ENCODE results near the gene NHLRC2.

The NHLRC2 gene

GRCh38 chr10:113959383-113959760 lies 104.9 kb downstream of the NHLRC2 start:
- Histone ChIP-seq H3K36me3 (ENCODE audit: insufficient read depth, low read length) (no peaks in the 10 kb centered on the region), H3K4me3 (ENCODE audit: low read depth, low read length, poor library complexity, severe bottlenecking) (no peak overlapping the region), H3F3A (ENCODE audit: insufficient read depth, low read length) (no peaks in the 10 kb centered on the region; the same call in none of the 2 replicates), H3K9ac (ENCODE audit: low read length) (no peak overlapping the region; the same call in 1 of the 2 replicates), H2AFZ (ENCODE audit: low read length) (no peak overlapping the region), H3K79me2 (ENCODE audit: insufficient read depth, low read length) (no peaks in the 10 kb centered on the region), H3K27me3 (ENCODE audit: insufficient read depth, low read length) (no peaks in the 10 kb centered on the region), H3K4me2 (ENCODE audit: low read length) (peak overlapping the region; percentile 54; the same call in 1 of the 2 replicates), H3K9me2 (ENCODE audit: low read depth, low read length) (no peaks in the 10 kb centered on the region), H4K20me1 (ENCODE audit: insufficient read depth, low read length) (no peaks in the 10 kb centered on the region), H3K9me3 (ENCODE audit: low read length) (no peaks in the 10 kb centered on the region), H3K27ac (ENCODE audit: low read depth, low read length, poor library complexity, severe bottlenecking) (peak overlapping the region; percentile 90), H3K4me1 (ENCODE audit: insufficient read depth, low read length, severe bottlenecking) (peaks cover 41% of the 10 kb centered on the region)
- no peak for TF ChIP-seq EZH2 (IDR thresholded peaks at IDR 0.05; ENCODE audit: borderline replicate concordance, low read length)
- no peak for TF ChIP-seq CTCF (IDR thresholded peaks at IDR 0.05; ENCODE audit: low read length)

GRCh38 chr10:113960617-113961181 lies 106.2 kb downstream of the NHLRC2 start:
- Histone ChIP-seq H3K4me1 (ENCODE audit: insufficient read depth, low read length, severe bottlenecking) (peaks cover 52% of the 10 kb centered on the region), H3K79me2 (ENCODE audit: insufficient read depth, low read length) (no peaks in the 10 kb centered on the region), H3K36me3 (ENCODE audit: insufficient read depth, low read length) (no peaks in the 10 kb centered on the region), H3K9ac (ENCODE audit: low read length) (peak overlapping the region; percentile 21; the same call in 1 of the 2 replicates), H3K4me2 (ENCODE audit: low read length) (peak overlapping the region; percentile 54), H3K27ac (ENCODE audit: low read depth, low read length, poor library complexity, severe bottlenecking) (peak overlapping the region; percentile 90), H4K20me1 (ENCODE audit: insufficient read depth, low read length) (no peaks in the 10 kb centered on the region), H2AFZ (ENCODE audit: low read length) (no peak overlapping the region), H3K9me3 (ENCODE audit: low read length) (no peaks in the 10 kb centered on the region), H3K4me3 (ENCODE audit: low read depth, low read length, poor library complexity, severe bottlenecking) (peak overlapping the region; percentile 39), H3F3A (ENCODE audit: insufficient read depth, low read length) (no peaks in the 10 kb centered on the region; the same call in none of the 2 replicates), H3K27me3 (ENCODE audit: insufficient read depth, low read length) (no peaks in the 10 kb centered on the region), H3K9me2 (ENCODE audit: low read depth, low read length) (no peaks in the 10 kb centered on the region)
- TF ChIP-seq EZH2 (IDR thresholded peaks at IDR 0.05; ENCODE audit: borderline replicate concordance, low read length) (no peak), CTCF (IDR thresholded peaks at IDR 0.05; ENCODE audit: low read length) (no peak)

- TF ChIP-seq EZH2 (IDR thresholded peaks at IDR 0.05; ENCODE audit: borderline replicate concordance, low read length) (no peak), CTCF (IDR thresholded peaks at IDR 0.05; ENCODE audit: low read length) (no peak)
- H3K27ac ChIP-seq (ENCODE audit: low read depth, low read length, poor library complexity, severe bottlenecking) = peak overlapping the region; percentile 90
- H3F3A ChIP-seq (ENCODE audit: insufficient read depth, low read length) = no peaks in the 10 kb centered on the region; the same call in none of the 2 replicates
- no peaks in the 10 kb centered on the region for H3K36me3 ChIP-seq (ENCODE audit: insufficient read depth, low read length)
- H3K4me2 ChIP-seq (ENCODE audit: low read length) = peak overlapping the region; percentile 54
- no peak overlapping the region for H2AFZ ChIP-seq (ENCODE audit: low read length)
- peaks cover 59% of the 10 kb centered on the region for H3K4me1 ChIP-seq (ENCODE audit: insufficient read depth, low read length, severe bottlenecking)
- H3K4me3 ChIP-seq (ENCODE audit: low read depth, low read length, poor library complexity, severe bottlenecking) = peak overlapping the region; percentile 39
- H4K20me1 ChIP-seq (ENCODE audit: insufficient read depth, low read length) = no peaks in the 10 kb centered on the region
- H3K9me3 ChIP-seq (ENCODE audit: low read length) = no peaks in the 10 kb centered on the region
- no peaks in the 10 kb centered on the region for H3K9me2 ChIP-seq (ENCODE audit: low read depth, low read length)
- peak overlapping the region; percentile 21; the same call in 1 of the 2 replicates for H3K9ac ChIP-seq (ENCODE audit: low read length)
- H3K27me3 ChIP-seq (ENCODE audit: insufficient read depth, low read length) = no peaks in the 10 kb centered on the region
- H3K79me2 ChIP-seq (ENCODE audit: insufficient read depth, low read length) = no peaks in the 10 kb centered on the region
Observed at GRCh38 chr10:113961182-113962031, 106.9 kb downstream of the NHLRC2 start.
